Erythroblast (primary cell): ENCODE data around the gene PCDHA2.
"Not testable (repeated sequence)": the region's sequence is repeated elsewhere in the genome, so short reads cannot be mapped to it uniquely, and the experiment has no call there.

Experiments used
- GATA1 ChIP-seq: IDR thresholded peaks from 2 replicates; pipeline ENCODE4 v1.6.1; 2011; ENCODE audit warnings: low read depth, mild to moderate bottlenecking, control low read depth, low read length, moderate library complexity
- POLR2A ChIP-seq: IDR thresholded peaks from 2 replicates; pipeline ENCODE4 v1.6.1; 2011; ENCODE audit warnings: mild to moderate bottlenecking, low read length

DNA sequence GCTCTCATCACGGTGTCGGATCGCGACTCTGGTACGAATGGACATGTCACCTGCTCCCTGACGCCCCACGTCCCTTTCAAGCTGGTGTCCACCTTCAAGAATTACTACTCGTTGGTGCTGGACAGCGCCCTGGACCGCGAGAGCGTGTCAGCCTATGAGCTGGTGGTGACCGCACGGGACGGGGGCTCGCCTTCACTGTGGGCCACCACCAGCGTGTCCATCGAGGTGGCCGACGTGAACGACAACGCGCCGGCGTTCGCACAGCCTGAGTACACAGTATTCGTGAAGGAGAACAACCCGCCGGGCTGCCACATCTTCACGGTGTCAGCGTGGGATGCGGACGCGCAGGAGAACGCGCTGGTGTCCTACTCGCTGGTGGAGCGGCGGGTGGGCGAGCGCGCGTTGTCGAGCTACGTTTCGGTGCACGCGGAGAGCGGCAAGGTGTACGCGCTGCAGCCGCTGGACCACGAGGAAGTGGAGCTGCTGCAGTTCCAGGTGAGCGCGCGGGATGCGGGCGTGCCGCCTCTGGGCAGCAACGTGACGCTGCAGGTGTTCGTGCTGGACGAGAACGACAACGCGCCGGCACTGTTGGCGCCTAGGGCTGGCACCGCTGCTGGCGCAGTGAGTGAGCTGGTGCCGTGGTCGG is 1.5 kb downstream of the PCDHA2 start:
- not testable (repeated sequence) for TF ChIP-seq POLR2A, GATA1
